ENCODE results near the gene AK8. TPM values are rescaled to one million over a fixed set of nuclear protein-coding genes. Genes with fewer than 3 reads are reported as not detected.

AK8 gene
- total and polyA plus RNA-seq, 4 donors: 0.07 to 0.26 (median 0.11) TPM

DNA sequence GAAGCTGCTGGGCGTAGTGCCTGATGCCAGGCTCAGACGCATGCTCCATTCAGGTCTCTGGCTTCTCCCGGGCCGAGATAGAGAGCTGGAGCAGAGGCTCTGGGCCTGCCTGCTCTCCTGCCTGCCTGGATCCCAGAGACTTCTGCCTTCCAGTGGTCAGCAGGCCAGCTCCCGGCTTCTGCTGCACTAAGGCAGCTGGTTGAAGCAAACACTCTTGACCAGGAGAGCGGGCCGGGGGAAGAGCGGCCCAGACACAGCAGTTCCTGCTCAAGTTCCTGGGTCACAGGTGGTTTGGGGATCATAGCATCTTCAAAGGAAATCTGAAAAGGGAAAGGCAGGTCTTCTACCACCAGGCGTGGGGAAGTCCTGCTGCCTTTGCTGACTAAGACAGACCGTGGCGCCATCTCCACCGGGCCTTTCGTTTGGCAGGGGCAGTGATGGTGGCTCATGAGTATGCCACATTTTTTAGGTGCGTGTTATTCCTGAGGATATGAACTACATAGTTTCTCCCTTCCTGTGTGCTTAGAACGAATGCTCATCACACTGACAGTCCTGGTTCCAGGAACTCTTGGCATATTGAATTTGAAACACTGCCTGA lies 31.1 kb downstream of the AK8 start:
- TF ChIP-seq GABPA (IDR thresholded peaks at IDR 0.05 in 1 of 2, conservative IDR thresholded peaks at IDR 0.05 in 1 of 2) (no peak), RXRA (IDR thresholded peaks at IDR 0.05) (no peak), NR2F2 (IDR thresholded peaks at IDR 0.05) (no peak)
- TF ChIP-seq, protein P1, sequence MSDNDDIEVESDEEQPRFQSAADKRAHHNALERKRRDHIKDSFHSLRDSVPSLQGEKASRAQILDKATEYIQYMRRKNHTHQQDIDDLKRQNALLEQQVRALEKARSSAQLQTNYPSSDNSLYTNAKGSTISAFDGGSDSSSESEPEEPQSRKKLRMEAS (IDR thresholded peaks at IDR 0.05): no peak
- TF ChIP-seq, protein P2, sequence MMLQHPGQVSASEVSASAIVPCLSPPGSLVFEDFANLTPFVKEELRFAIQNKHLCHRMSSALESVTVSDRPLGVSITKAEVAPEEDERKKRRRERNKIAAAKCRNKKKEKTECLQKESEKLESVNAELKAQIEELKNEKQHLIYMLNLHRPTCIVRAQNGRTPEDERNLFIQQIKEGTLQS (IDR thresholded peaks at IDR 0.05): no peak
- Histone ChIP-seq H3K4me1 (ENCODE audit: control insufficient read depth in 4 of 4, insufficient read depth in 4 of 4, low read length in 3 of 4) (no peaks in the 10 kb centered on the region), H3K27ac (ENCODE audit: low read depth in 1 of 2, low read length in 2 of 2) (no peak overlapping the region), H3K4me3 (ENCODE audit: low read depth in 1 of 3, low read length in 3 of 3) (no peak overlapping the region), H3K9me3 (ENCODE audit: control insufficient read depth in 4 of 4, low read length in 3 of 4) (no peaks in the 10 kb centered on the region), H3K9ac (ENCODE audit: low read depth in 1 of 2, low read length in 2 of 2) (no peak overlapping the region), H3K27me3 (ENCODE audit: control insufficient read depth in 4 of 4, insufficient read depth in 4 of 4, low read length in 3 of 4) (no peaks in the 10 kb centered on the region), H3K36me3 (ENCODE audit: control insufficient read depth in 4 of 4, insufficient read depth in 3 of 4, low read depth in 1 of 4, low read length in 3 of 4) (no peaks in the 10 kb centered on the region)
- 87% methylated on average over 15 of the region's 15 CpGs for WGBS
- no peak for DNase-seq (ENCODE audit: low spot score)

DNA sequence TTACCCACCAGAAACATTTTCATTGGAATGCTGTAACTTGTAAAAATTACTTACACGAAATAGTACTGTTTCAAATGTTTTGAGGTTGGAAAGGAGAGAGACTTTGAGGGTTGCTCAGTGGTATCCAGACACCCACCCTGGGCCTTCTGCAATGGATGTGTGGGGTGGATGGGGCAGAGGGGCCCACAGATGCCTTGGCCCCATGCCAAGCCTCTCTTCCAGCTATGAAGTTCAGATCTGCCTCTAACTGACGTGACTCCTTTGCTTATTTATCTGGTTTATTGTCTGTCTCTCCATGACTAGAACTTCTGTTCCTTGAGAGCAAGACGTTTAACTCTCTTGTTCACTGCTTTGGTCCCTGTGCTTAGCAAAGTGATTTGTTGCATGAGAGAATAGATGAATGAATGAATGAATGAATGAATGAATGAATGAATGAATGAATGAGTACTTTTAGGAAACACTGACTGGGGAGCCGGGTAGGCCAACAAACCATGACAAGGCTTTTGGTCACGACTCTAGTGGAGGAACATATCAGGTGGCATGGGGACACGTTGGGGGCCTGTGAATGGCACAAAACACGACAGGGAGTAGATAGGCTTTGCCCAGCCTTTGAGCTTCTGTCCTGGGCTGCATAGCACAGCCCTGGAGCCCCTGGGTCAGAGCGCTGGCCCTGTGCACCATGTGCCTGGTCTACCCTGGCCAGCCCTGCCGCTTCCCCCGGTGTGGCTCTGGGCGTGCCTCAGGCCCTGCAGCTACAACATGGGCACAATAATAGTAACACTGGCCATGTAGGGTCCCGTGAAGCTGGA lies 31.8 kb downstream of the AK8 start:
- no peak overlapping the region for H3K4me3 ChIP-seq (ENCODE audit: low read depth in 1 of 3, low read length in 3 of 3)
- H3K27ac ChIP-seq (ENCODE audit: low read depth in 1 of 2, low read length in 2 of 2): no peak overlapping the region
- no peak overlapping the region for H3K9ac ChIP-seq (ENCODE audit: low read depth in 1 of 2, low read length in 2 of 2)
- no peaks in the 10 kb centered on the region for H3K36me3 ChIP-seq (ENCODE audit: control insufficient read depth in 4 of 4, insufficient read depth in 3 of 4, low read depth in 1 of 4, low read length in 3 of 4)
- WGBS: 90% methylated on average over 12 of the region's 12 CpGs
- no peak for DNase-seq (ENCODE audit: low spot score)
- no peaks in the 10 kb centered on the region for H3K4me1 ChIP-seq (ENCODE audit: control insufficient read depth in 4 of 4, insufficient read depth in 4 of 4, low read length in 3 of 4)
- TF ChIP-seq NR2F2 (IDR thresholded peaks at IDR 0.05) (no peak), EGR1 (IDR thresholded peaks at IDR 0.05; ENCODE audit: low read depth in 2 of 2) (no peak), HNF4A (conservative IDR thresholded peaks at IDR 0.05) (no peak), RAD21 (IDR thresholded peaks at IDR 0.05) (no peak), RXRA (IDR thresholded peaks at IDR 0.05) (no peak), YY1 (IDR thresholded peaks at IDR 0.05) (no peak), SP1 (IDR thresholded peaks at IDR 0.05) (no peak), FOXA2 (IDR thresholded peaks at IDR 0.05) (no peak), FOXA1 (IDR thresholded peaks at IDR 0.05) (no peak), HNF4G (IDR thresholded peaks at IDR 0.05) (no peak), JUND (IDR thresholded peaks at IDR 0.05) (no peak), TAF1 (conservative IDR thresholded peaks at IDR 0.05) (no peak), GABPA (IDR thresholded peaks at IDR 0.05 in 1 of 2, conservative IDR thresholded peaks at IDR 0.05 in 1 of 2) (no peak)
- TF ChIP-seq, protein P1 (IDR thresholded peaks at IDR 0.05): no peak
- TF ChIP-seq, protein P3, sequence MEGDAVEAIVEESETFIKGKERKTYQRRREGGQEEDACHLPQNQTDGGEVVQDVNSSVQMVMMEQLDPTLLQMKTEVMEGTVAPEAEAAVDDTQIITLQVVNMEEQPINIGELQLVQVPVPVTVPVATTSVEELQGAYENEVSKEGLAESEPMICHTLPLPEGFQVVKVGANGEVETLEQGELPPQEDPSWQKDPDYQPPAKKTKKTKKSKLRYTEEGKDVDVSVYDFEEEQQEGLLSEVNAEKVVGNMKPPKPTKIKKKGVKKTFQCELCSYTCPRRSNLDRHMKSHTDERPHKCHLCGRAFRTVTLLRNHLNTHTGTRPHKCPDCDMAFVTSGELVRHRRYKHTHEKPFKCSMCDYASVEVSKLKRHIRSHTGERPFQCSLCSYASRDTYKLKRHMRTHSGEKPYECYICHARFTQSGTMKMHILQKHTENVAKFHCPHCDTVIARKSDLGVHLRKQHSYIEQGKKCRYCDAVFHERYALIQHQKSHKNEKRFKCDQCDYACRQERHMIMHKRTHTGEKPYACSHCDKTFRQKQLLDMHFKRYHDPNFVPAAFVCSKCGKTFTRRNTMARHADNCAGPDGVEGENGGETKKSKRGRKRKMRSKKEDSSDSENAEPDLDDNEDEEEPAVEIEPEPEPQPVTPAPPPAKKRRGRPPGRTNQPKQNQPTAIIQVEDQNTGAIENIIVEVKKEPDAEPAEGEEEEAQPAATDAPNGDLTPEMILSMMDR (IDR thresholded peaks at IDR 0.05; ENCODE audit: low read depth, low read length, missing input control): no peak
- TF ChIP-seq, protein P4, sequence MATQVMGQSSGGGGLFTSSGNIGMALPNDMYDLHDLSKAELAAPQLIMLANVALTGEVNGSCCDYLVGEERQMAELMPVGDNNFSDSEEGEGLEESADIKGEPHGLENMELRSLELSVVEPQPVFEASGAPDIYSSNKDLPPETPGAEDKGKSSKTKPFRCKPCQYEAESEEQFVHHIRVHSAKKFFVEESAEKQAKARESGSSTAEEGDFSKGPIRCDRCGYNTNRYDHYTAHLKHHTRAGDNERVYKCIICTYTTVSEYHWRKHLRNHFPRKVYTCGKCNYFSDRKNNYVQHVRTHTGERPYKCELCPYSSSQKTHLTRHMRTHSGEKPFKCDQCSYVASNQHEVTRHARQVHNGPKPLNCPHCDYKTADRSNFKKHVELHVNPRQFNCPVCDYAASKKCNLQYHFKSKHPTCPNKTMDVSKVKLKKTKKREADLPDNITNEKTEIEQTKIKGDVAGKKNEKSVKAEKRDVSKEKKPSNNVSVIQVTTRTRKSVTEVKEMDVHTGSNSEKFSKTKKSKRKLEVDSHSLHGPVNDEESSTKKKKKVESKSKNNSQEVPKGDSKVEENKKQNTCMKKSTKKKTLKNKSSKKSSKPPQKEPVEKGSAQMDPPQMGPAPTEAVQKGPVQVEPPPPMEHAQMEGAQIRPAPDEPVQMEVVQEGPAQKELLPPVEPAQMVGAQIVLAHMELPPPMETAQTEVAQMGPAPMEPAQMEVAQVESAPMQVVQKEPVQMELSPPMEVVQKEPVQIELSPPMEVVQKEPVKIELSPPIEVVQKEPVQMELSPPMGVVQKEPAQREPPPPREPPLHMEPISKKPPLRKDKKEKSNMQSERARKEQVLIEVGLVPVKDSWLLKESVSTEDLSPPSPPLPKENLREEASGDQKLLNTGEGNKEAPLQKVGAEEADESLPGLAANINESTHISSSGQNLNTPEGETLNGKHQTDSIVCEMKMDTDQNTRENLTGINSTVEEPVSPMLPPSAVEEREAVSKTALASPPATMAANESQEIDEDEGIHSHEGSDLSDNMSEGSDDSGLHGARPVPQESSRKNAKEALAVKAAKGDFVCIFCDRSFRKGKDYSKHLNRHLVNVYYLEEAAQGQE (IDR thresholded peaks at IDR 0.05): no peak
- TF ChIP-seq, protein P2 (IDR thresholded peaks at IDR 0.05): no peak
- TF ChIP-seq, protein P5, sequence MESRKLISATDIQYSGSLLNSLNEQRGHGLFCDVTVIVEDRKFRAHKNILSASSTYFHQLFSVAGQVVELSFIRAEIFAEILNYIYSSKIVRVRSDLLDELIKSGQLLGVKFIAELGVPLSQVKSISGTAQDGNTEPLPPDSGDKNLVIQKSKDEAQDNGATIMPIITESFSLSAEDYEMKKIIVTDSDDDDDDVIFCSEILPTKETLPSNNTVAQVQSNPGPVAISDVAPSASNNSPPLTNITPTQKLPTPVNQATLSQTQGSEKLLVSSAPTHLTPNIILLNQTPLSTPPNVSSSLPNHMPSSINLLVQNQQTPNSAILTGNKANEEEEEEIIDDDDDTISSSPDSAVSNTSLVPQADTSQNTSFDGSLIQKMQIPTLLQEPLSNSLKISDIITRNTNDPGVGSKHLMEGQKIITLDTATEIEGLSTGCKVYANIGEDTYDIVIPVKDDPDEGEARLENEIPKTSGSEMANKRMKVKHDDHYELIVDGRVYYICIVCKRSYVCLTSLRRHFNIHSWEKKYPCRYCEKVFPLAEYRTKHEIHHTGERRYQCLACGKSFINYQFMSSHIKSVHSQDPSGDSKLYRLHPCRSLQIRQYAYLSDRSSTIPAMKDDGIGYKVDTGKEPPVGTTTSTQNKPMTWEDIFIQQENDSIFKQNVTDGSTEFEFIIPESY (IDR thresholded peaks at IDR 0.05): no peak
- no peaks in the 10 kb centered on the region for H3K9me3 ChIP-seq (ENCODE audit: control insufficient read depth in 4 of 4, low read length in 3 of 4)
- no peaks in the 10 kb centered on the region for H3K27me3 ChIP-seq (ENCODE audit: control insufficient read depth in 4 of 4, insufficient read depth in 4 of 4, low read length in 3 of 4)
